GF-D8 (cell line): ENCODE results near the gene TSHZ3.

Source experiments
- DNase-seq: peaks from one replicate; lab custom pipeline; 2025; lab: John Stamatoyannopoulos, UW

The TSHZ3 gene

DNA sequence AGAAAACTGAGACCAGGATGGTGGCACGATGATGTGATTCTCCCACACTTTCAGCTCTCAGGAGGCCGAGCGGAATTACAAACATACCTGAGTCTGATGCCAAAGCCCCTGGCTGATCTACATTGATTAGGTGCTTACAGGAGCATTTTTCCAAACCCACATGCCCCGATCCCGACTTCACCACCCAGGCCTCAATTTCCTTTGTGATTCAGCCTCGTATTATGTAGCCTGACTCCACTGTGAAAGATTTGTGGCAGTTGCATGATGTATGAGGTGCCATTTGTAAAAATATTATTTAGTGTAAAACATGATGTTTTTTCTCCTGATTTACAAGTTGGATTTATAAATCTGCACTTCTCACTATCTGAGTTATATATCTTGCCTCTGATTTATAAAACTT lies 118.0 kb downstream of the TSHZ3 start:
- DNase-seq = no peak

GRCh38 chr19:31226151-31226935 lies 122.9 kb downstream of the TSHZ3 start:
- DNase-seq = no peak
